Measurements from ENCODE around the gene RSL24D1. TPM values are rescaled to one million over a fixed set of nuclear protein-coding genes. Genes with fewer than 3 reads are reported as not detected.

RSL24D1 gene
- polyA plus RNA-seq, 1 experiment: 119 TPM

- TF ChIP-seq CTCF (IDR thresholded peaks at IDR 0.05; ENCODE audit: low read depth, low read length): no peak
- no peaks in the 10 kb centered on the region for H3K27me3 ChIP-seq (ENCODE audit: control insufficient read depth, insufficient read depth, low read length)
- H3K9me3 ChIP-seq (ENCODE audit: control insufficient read depth, insufficient read depth, low read length): no peaks in the 10 kb centered on the region
- no peak overlapping the region for H3K27ac ChIP-seq (ENCODE audit: low read depth, low read length)
- CTCF ChIA-PET: interaction anchor here (0.5 kb wide), 1 partner anchor 127 kb away, joined by 8 read pairs; no protein-coding TSS in a partner anchor
- POLR2A ChIA-PET: no interaction called here
- DNase-seq (ENCODE audit: low read depth, low spot score): no peak
- H3K4me3 ChIP-seq (ENCODE audit: low read depth, low read length): no peak overlapping the region
These were observed 38.9 kb upstream of the RSL24D1 start for GRCh38 chr15:55235546-55236036.

- CTCF ChIA-PET: interaction anchor here (0.5 kb wide), 1 partner anchor 126 kb away, joined by 8 read pairs; no protein-coding TSS in a partner anchor
- DNase-seq (ENCODE audit: low read depth, low spot score): no peak
- Histone ChIP-seq H3K9me3 (ENCODE audit: control insufficient read depth, insufficient read depth, low read length) (no peaks in the 10 kb centered on the region), H3K27me3 (ENCODE audit: control insufficient read depth, insufficient read depth, low read length) (no peaks in the 10 kb centered on the region), H3K27ac (ENCODE audit: low read depth, low read length) (no peak overlapping the region), H3K4me3 (ENCODE audit: low read depth, low read length) (no peak overlapping the region)
- no peak for TF ChIP-seq CTCF (IDR thresholded peaks at IDR 0.05; ENCODE audit: low read depth, low read length)
- POLR2A ChIA-PET: no interaction called here
These were observed 38.0 kb upstream of the RSL24D1 start for GRCh38 chr15:55234800-55235104.

- DNase-seq (ENCODE audit: low read depth, low spot score): no peak
- Histone ChIP-seq H3K27ac (ENCODE audit: low read depth, low read length) (no peak overlapping the region), H3K9me3 (ENCODE audit: control insufficient read depth, insufficient read depth, low read length) (no peaks in the 10 kb centered on the region), H3K27me3 (ENCODE audit: control insufficient read depth, insufficient read depth, low read length) (no peaks in the 10 kb centered on the region), H3K4me3 (ENCODE audit: low read depth, low read length) (no peak overlapping the region)
- no peak for TF ChIP-seq CTCF (IDR thresholded peaks at IDR 0.05; ENCODE audit: low read depth, low read length)
- POLR2A ChIA-PET: no interaction called here
- CTCF ChIA-PET: no interaction called here
These were observed 37.5 kb upstream of the RSL24D1 start for GRCh38 chr15:55234104-55234799.

- ChIA-PET CTCF (interaction anchor here (1.1 kb wide), 1 partner anchor 204 kb away, joined by 3 read pairs; no protein-coding TSS in a partner anchor), POLR2A (no interaction called here)
- Histone ChIP-seq H3K27me3 (ENCODE audit: control insufficient read depth, insufficient read depth, low read length) (no peaks in the 10 kb centered on the region), H3K4me3 (ENCODE audit: low read depth, low read length) (no peak overlapping the region), H3K27ac (ENCODE audit: low read depth, low read length) (no peak overlapping the region), H3K9me3 (ENCODE audit: control insufficient read depth, insufficient read depth, low read length) (no peaks in the 10 kb centered on the region)
- no peak for DNase-seq (ENCODE audit: low read depth, low spot score)
- TF ChIP-seq CTCF (IDR thresholded peaks at IDR 0.05; ENCODE audit: low read depth, low read length): no peak
These were observed 34.7 kb upstream of the RSL24D1 start for GRCh38 chr15:55231455-55231854.

- ChIA-PET POLR2A (no interaction called here), CTCF (interaction anchor here (1.1 kb wide), 1 partner anchor 205 kb away, joined by 3 read pairs; no protein-coding TSS in a partner anchor)
- Histone ChIP-seq H3K4me3 (ENCODE audit: low read depth, low read length) (no peak overlapping the region), H3K9me3 (ENCODE audit: control insufficient read depth, insufficient read depth, low read length) (no peaks in the 10 kb centered on the region), H3K27me3 (ENCODE audit: control insufficient read depth, insufficient read depth, low read length) (no peaks in the 10 kb centered on the region), H3K27ac (ENCODE audit: low read depth, low read length) (no peak overlapping the region)
- DNase-seq (ENCODE audit: low read depth, low spot score): no peak
- no peak for TF ChIP-seq CTCF (IDR thresholded peaks at IDR 0.05; ENCODE audit: low read depth, low read length)
These were observed 34.2 kb upstream of the RSL24D1 start for GRCh38 chr15:55230953-55231352.

Measured in AG04450 (cell line).